Kidney (tissue), 14 donors: ENCODE results near the gene DMXL1. TPM values are rescaled to one million over a fixed set of nuclear protein-coding genes. Genes with fewer than 3 reads are reported as not detected.

Experiments used
- DNase-seq, 5 donors: peaks; one replicate each; pipeline ENCODE4 v3.0.0-alpha.2; 2013 to 2020
- FAIRE-seq: peaks from 2 replicates; lab custom pipeline; 2012; peaks lifted over from hg19 to GRCh38; lab: Jason Lieb, UNC
- H3K27ac ChIP-seq, 2 donors: one replicate each; pipeline ENCODE4 v1.7.0; 2013; ENCODE audit warnings: low read depth in 2 of 2, low read length in 2 of 2, inconsistent platforms in 1 of 2
- H3K27me3 ChIP-seq: one replicate; pipeline ENCODE4 v1.7.1; 2013; ENCODE audit warnings: low read length, inconsistent platforms; ENCODE audit not compliant: control insufficient read depth, insufficient read depth
- H3K36me3 ChIP-seq, 3 donors: one replicate each; pipeline versions ENCODE4 v1.7.0 to v1.7.1; 2013; ENCODE audit warnings: low read length in 3 of 3, control low read depth in 1 of 3, inconsistent platforms in 1 of 3; ENCODE audit not compliant: insufficient read depth in 3 of 3, control insufficient read depth in 2 of 3
- H3K4me1 ChIP-seq, 3 donors: one replicate each; pipeline versions ENCODE4 v1.7.0 to v1.7.1; 2013; ENCODE audit warnings: low read length in 3 of 3, inconsistent platforms in 1 of 3, low read depth in 1 of 3; ENCODE audit not compliant: control insufficient read depth in 2 of 3, insufficient read depth in 2 of 3
- H3K4me3 ChIP-seq, 3 donors: one replicate each; pipeline versions ENCODE4 v1.7.0 to v1.8.1; 2013; ENCODE audit warnings: low read length in 3 of 3, control low read depth in 1 of 3, inconsistent platforms in 1 of 3
- H3K9ac ChIP-seq, 3 donors: one replicate each; pipeline versions ENCODE4 v1.7.0 to v1.7.1; 2013; ENCODE audit warnings: low read length in 3 of 3, control low read depth in 1 of 3, inconsistent platforms in 1 of 3
- H3K9me3 ChIP-seq, 3 donors: one replicate each; pipeline versions ENCODE4 v1.7.0 to v1.7.1; 2013; ENCODE audit warnings: low read length in 3 of 3, control low read depth in 1 of 3, inconsistent platforms in 1 of 3; ENCODE audit not compliant: control insufficient read depth in 2 of 3, insufficient read depth in 1 of 3
- CTCF ChIP-seq: IDR thresholded peaks from 3 replicates; pipeline ENCODE4 v1.5.1; 2012; ENCODE audit warnings: mild to moderate bottlenecking, moderate library complexity, borderline replicate concordance; ENCODE audit not compliant: insufficient read depth; ENCODE audit errors: extremely low read depth
- intact Hi-C: fragments of 100-400 bp; cut with DNase I; formaldehyde crosslinking; loops from one replicate; pipeline ENCODE4 v1.11.1; 2022
- polyA plus RNA-seq: library from polyadenylated mRNA; stranded (reverse); fragments of 350-450 nt; fragmentation: Illumina TruSeq; extraction: RNeasy Lipid Tissue Mini Kit (QIAGEN cat#74804); gene quantifications from one replicate; pipeline ENCODE4 v1.2.3, GENCODE V29; 2014; ENCODE audit warnings: low read depth, low replicate concordance; ENCODE audit not compliant: insufficient read depth
- total RNA-seq: library from RNA; stranded (reverse); fragmentation: NEBNext Ultra II Directional; extraction: Animal tissue kit (Norgen Biotek cat#: 25700); gene quantifications from one replicate; pipeline ENCODE4 v1.2.1, GENCODE V29; 2021
- donor health status: control.
- donor health status: control.
- donor health status: control.
- donor health status: control.
- donor health status: control.
- donor health status: DM: yes; HTN: yes; CAD: no.
- donor health status: Normal renal cell carcinoma (clear cell type).

DMXL1 gene
- total and polyA plus RNA-seq, 2 donors from 2014 or later: 17.1 to 57.7 TPM

DNA sequence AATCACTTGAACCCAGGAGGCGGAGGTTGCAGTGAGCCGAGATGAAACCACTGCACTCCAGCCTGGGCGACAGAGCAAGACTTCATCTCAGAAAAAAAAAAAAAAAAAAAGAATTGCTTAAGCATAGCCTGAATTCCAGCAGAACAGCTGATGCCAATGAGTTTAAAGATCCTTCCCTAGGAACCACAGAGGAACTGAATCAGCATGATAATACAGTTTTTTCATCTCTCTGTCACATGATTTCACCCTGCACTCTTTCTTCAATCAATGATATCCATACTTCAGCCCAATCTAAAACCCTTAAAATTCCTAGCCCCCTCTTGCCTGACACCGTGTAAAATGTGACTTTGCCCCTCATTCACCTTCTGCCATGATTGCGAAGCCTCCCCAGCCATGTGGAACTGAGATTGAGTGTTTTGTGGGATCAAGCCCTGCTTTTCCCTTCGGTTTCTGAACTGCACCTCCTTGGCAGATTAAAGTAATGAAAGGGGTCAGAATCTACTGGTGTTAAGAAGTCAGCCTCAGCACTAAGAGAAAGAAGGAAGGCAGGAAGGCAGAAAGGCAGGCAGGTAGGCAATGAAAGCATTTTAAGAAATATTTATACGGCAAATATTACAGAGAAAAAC, 20.9 kb upstream of the DMXL1 start:
- Histone ChIP-seq H3K27ac (no peak overlapping the region), H3K27me3 (no peaks in the 10 kb centered on the region), H3K9me3 (no peaks in the 10 kb centered on the region), H3K4me1 (peaks cover 0 to 2% (median 0%) of the 10 kb centered on the region in 3 donors), H3K36me3 (no peaks in the 10 kb centered on the region), H3K4me3 (peak overlapping the region in 1 of 3 donors; percentile 41), H3K9ac (no peak overlapping the region)
- no peak for TF ChIP-seq CTCF
- intact Hi-C loops: no loop called here
- FAIRE-seq (no peak), DNase-seq (peak in 1 of 5 donors; percentile 13)

- FAIRE-seq: no peak
- no peaks in the 10 kb centered on the region for H3K9me3 ChIP-seq
Observed at GRCh38 chr5:119054101-119054500, 16.8 kb upstream of the DMXL1 start.

DNA sequence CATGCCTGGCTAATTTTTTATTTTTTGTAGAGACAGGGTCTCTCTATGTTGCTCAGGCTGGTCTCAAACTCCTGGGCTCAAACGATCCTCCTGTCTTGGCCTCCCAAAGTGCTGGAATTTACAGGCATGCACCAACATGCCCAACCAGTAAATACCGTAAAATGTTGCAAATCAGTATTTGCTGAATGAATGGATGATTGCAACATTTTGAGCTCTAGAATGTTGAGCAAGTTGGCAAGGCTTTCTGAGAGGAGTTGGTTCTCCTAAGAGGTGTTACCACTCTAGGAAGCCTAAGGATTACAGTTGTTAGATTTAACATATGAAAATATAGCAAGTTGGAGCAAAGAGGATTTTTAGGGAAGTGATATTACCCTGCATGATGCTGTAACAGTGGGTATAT, 15.6 kb upstream of the DMXL1 start:
- H3K4me1 ChIP-seq: no peaks in the 10 kb centered on the region
- no peak overlapping the region for H3K4me3 ChIP-seq
- H3K27ac ChIP-seq: no peak overlapping the region
- no peaks in the 10 kb centered on the region for H3K27me3 ChIP-seq
- TF ChIP-seq CTCF: no peak
- FAIRE-seq (no peak), DNase-seq (no peak)
- H3K9me3 ChIP-seq: no peaks in the 10 kb centered on the region
- intact Hi-C loops: no loop called here
- H3K9ac ChIP-seq: no peak overlapping the region
- no peaks in the 10 kb centered on the region for H3K36me3 ChIP-seq

More at GRCh38 chr5:119054101-119054500, 16.8 kb upstream of the DMXL1 start:
- H3K36me3 ChIP-seq: no peaks in the 10 kb centered on the region
- intact Hi-C loops: no loop called here
- H3K9ac ChIP-seq: no peak overlapping the region
- H3K4me1 ChIP-seq: no peaks in the 10 kb centered on the region
- no peak overlapping the region for H3K27ac ChIP-seq
- no peak overlapping the region for H3K4me3 ChIP-seq
- no peaks in the 10 kb centered on the region for H3K27me3 ChIP-seq
- TF ChIP-seq CTCF: no peak
- no peak for DNase-seq
